H1 (cell line): ENCODE data around the gene WDR54. TPM values are rescaled to one million over a fixed set of nuclear protein-coding genes. Genes with fewer than 3 reads are reported as not detected.

ENCODE experiments used
- CTCF ChIA-PET: fragments of 300-600 bp; sonication (Branson Sonifier 250); formaldehyde crosslinking; loops from one replicate; lab custom pipeline; 2021; ENCODE audit not compliant: partially characterized antibody; lab: Charles Lee
- POLR2A ChIA-PET: fragments of 300-600 bp; sonication (Branson Sonifier 250); formaldehyde crosslinking; loops from one replicate; lab custom pipeline; 2021; ENCODE audit warnings: inconsistent platforms; ENCODE audit not compliant: partially characterized antibody; lab: Charles Lee
- DNase-seq, 2 experiments: peaks; one replicate each; pipeline versions ENCODE4 v3.0.0 to v3.0.0-alpha.2; 2010 to 2022; ENCODE audit warnings: low spot score in 2 of 2, low read depth in 1 of 2, mixed read lengths in 1 of 2
- FAIRE-seq: peaks from 2 replicates; lab custom pipeline; 2011; peaks lifted over from hg19 to GRCh38; lab: Jason Lieb, UNC
- H2AFZ ChIP-seq: 2 replicates; pipeline ENCODE4 v1.8.1; 2012; ENCODE audit warnings: low read length, inconsistent platforms
- H2AK5ac ChIP-seq: 2 replicates; pipeline ENCODE4 v1.6.1; 2013; ENCODE audit warnings: low read depth, low read length
- H2BK120ac ChIP-seq: replicated peaks from 2 replicates; pipeline ENCODE3; 2013; ENCODE audit warnings: low read depth, low read length, inconsistent platforms
- H2BK12ac ChIP-seq: 2 replicates; pipeline ENCODE4 v1.6.1; 2013; ENCODE audit warnings: low read depth, low read length
- H2BK15ac ChIP-seq: 2 replicates; pipeline ENCODE4 v1.6.1; 2013; ENCODE audit warnings: low read length
- H2BK20ac ChIP-seq: 2 replicates; pipeline ENCODE4 v1.6.1; 2013; ENCODE audit warnings: low read length
- H2BK5ac ChIP-seq: 2 replicates; pipeline ENCODE4 v1.6.1; 2013; ENCODE audit warnings: low read depth, low read length
- H3K14ac ChIP-seq: 2 replicates; pipeline ENCODE4 v1.6.1; 2013; ENCODE audit warnings: inconsistent platforms; ENCODE audit not compliant: insufficient read length
- H3K18ac ChIP-seq: 2 replicates; pipeline ENCODE4 v1.6.1; 2013; ENCODE audit warnings: low read length; ENCODE audit errors: extremely low read depth
- H3K23ac ChIP-seq: 2 replicates; pipeline ENCODE4 v1.6.1; 2013; ENCODE audit warnings: inconsistent platforms; ENCODE audit not compliant: insufficient read length
- H3K23me2 ChIP-seq: 2 replicates; pipeline ENCODE4 v1.6.1; 2013; ENCODE audit warnings: low read depth, low read length
- H3K27ac ChIP-seq: 2 replicates; pipeline ENCODE4 v1.6.1; 2011; ENCODE audit warnings: low read depth, low read length, inconsistent platforms
- H3K27me3 ChIP-seq, 4 experiments: replicated peaks in 1 of 4; 1 replicate in 1 of 4; 2 replicates in 3 of 4; pipeline versions ENCODE4 v1.6.1 to v1.8.1; 2011 to 2013; ENCODE audit warnings: low read length in 3 of 4, mild to moderate bottlenecking in 3 of 4, inconsistent platforms in 2 of 4, mixed read lengths in 2 of 4, moderate library complexity in 1 of 4; ENCODE audit not compliant: control insufficient read depth in 3 of 4, insufficient read depth in 3 of 4; ENCODE audit errors: extremely low read depth in 1 of 4
- H3K36me3 ChIP-seq, 4 experiments: 2 replicates each; pipeline versions ENCODE4 v1.6.1 to v1.8.1; 2011 to 2013; ENCODE audit warnings: mild to moderate bottlenecking in 4 of 4, low read length in 3 of 4, moderate library complexity in 2 of 4, control low read depth in 1 of 4, inconsistent platforms in 1 of 4; ENCODE audit not compliant: insufficient read depth in 4 of 4, control insufficient read depth in 2 of 4
- H3K4ac ChIP-seq: replicated peaks from 2 replicates; pipeline ENCODE3; 2013; ENCODE audit warnings: low read length, low read depth, mixed read lengths, inconsistent platforms; ENCODE audit not compliant: insufficient read length
- H3K4me1 ChIP-seq, 4 experiments: replicated peaks in 1 of 4; 1 replicate in 1 of 4; 2 replicates in 3 of 4; pipeline versions ENCODE4 v1.6.1 to v1.8.1; 2011 to 2013; ENCODE audit warnings: low read length in 3 of 4, inconsistent platforms in 2 of 4, mixed read lengths in 1 of 4; ENCODE audit not compliant: insufficient read depth in 4 of 4, control insufficient read depth in 3 of 4
- H3K4me2 ChIP-seq, 2 experiments: 2 replicates each; pipeline versions ENCODE4 v1.6.1 to v1.8.1; 2011 to 2013; ENCODE audit warnings: low read depth in 2 of 2, low read length in 2 of 2, control low read depth in 1 of 2, inconsistent platforms in 1 of 2, mild to moderate bottlenecking in 1 of 2; ENCODE audit not compliant: insufficient read depth in 1 of 2
- H3K4me3 ChIP-seq, 4 experiments: fragments of 200-600, 300-600 bp in 1 of 4; sonication (generic), shearing (Covaris generic), sonication (Bioruptor Twin) in 1 of 4; 2 replicates each; pipeline versions ENCODE4 v1.5.1 to v1.8.1; 2011 to 2016; ENCODE audit warnings: low read length in 4 of 4, low read depth in 3 of 4, control low read depth in 2 of 4, inconsistent platforms in 2 of 4, mild to moderate bottlenecking in 2 of 4, mixed read lengths in 1 of 4, moderate library complexity in 1 of 4; ENCODE audit not compliant: insufficient read depth in 2 of 4; ENCODE audit errors: extremely low read depth in 1 of 4
- H3K56ac ChIP-seq: replicated peaks from 2 replicates; pipeline ENCODE3; 2013; ENCODE audit warnings: low read depth, mild to moderate bottlenecking, mixed read lengths, low read length, inconsistent platforms; ENCODE audit not compliant: insufficient read length
- H3K79me1 ChIP-seq: 2 replicates; pipeline ENCODE4 v1.6.1; 2013; ENCODE audit warnings: low read depth, low read length, control low read depth
- H3K79me2 ChIP-seq, 2 experiments: 2 replicates each; pipeline versions ENCODE4 v1.6.1 to v1.8.1; 2012 to 2013; ENCODE audit warnings: low read length in 2 of 2, mild to moderate bottlenecking in 2 of 2, inconsistent platforms in 1 of 2; ENCODE audit not compliant: insufficient read depth in 2 of 2, control insufficient read depth in 1 of 2
- H3K9ac ChIP-seq, 4 experiments: replicated peaks in 1 of 4; 1 replicate in 1 of 4; 2 replicates in 3 of 4; pipeline versions ENCODE4 v1.6.1 to v1.8.1; 2011 to 2013; ENCODE audit warnings: low read depth in 3 of 4, low read length in 3 of 4, control low read depth in 2 of 4, mild to moderate bottlenecking in 2 of 4, moderate library complexity in 2 of 4, inconsistent platforms in 1 of 4; ENCODE audit errors: extremely low read depth in 1 of 4
- H3K9me3 ChIP-seq, 2 experiments: 2 replicates each; pipeline versions ENCODE4 v1.6.1 to v1.8.1; 2012 to 2013; ENCODE audit warnings: mild to moderate bottlenecking in 2 of 2, moderate library complexity in 2 of 2, control low read depth in 1 of 2, inconsistent platforms in 1 of 2, low read depth in 1 of 2, low read length in 1 of 2, mixed read lengths in 1 of 2; ENCODE audit not compliant: insufficient read depth in 2 of 2
- H4K20me1 ChIP-seq, 2 experiments: replicated peaks in 1 of 2; 2 replicates each; pipeline versions ENCODE3 to v1.8.1; 2011 to 2013; ENCODE audit warnings: inconsistent platforms in 2 of 2, low read length in 2 of 2, mild to moderate bottlenecking in 1 of 2; ENCODE audit not compliant: insufficient read depth in 2 of 2, control insufficient read depth in 1 of 2
- H4K5ac ChIP-seq: 2 replicates; pipeline ENCODE4 v1.6.1; 2013; ENCODE audit warnings: low read length, low read depth, mixed read lengths, inconsistent platforms; ENCODE audit not compliant: insufficient read length
- H4K8ac ChIP-seq: 2 replicates; pipeline ENCODE4 v1.8.0; 2013; ENCODE audit warnings: mild to moderate bottlenecking, moderate library complexity, low read length, inconsistent platforms; ENCODE audit not compliant: insufficient read depth; ENCODE audit errors: extremely low read depth
- H4K91ac ChIP-seq: replicated peaks from 2 replicates; pipeline ENCODE3; 2013; ENCODE audit warnings: low read length, mixed read lengths, inconsistent platforms; ENCODE audit not compliant: insufficient read length
- BACH1 ChIP-seq: IDR thresholded peaks from 2 replicates; pipeline ENCODE4 v1.6.1; 2012; ENCODE audit warnings: low read length, improper control_type of control experiment
- EGR1 ChIP-seq: IDR thresholded peaks from 2 replicates; pipeline ENCODE4 v1.6.1; 2011; ENCODE audit warnings: low read depth, low read length, borderline replicate concordance
- KDM4A ChIP-seq: IDR thresholded peaks from one replicate; pipeline ENCODE4 v1.7.1; 2012; ENCODE audit warnings: low read depth, mild to moderate bottlenecking, moderate library complexity, low read length, inconsistent platforms; ENCODE audit not compliant: severe bottlenecking
- MAX ChIP-seq: IDR thresholded peaks from 2 replicates; pipeline ENCODE4 v1.6.1; 2012; ENCODE audit warnings: inconsistent platforms
- SIX5 ChIP-seq: IDR thresholded peaks from 2 replicates; pipeline ENCODE4 v1.6.1; 2011; ENCODE audit warnings: mild to moderate bottlenecking, low read depth, low read length
- WGBS, 2 experiments: shearing (Covaris generic) in 1 of 2; methylation state at CpG; one replicate each; pipeline versions ENCODE4 v1.1.6 to v1.1.7; 2013 to 2015; ENCODE audit warnings: low lambda C conversion rate in 2 of 2, mixed read lengths in 2 of 2, inconsistent platforms in 1 of 2, low coverage in 1 of 2, missing lambda C conversion rate in 1 of 2; ENCODE audit not compliant: insufficient replicate concordance in 2 of 2, insufficient coverage in 1 of 2, insufficient read length in 1 of 2; ENCODE audit errors: extremely low coverage in 1 of 2, missing lambda C conversion rate in 1 of 2; 5-methylcytosine and 5-hydroxymethylcytosine counted together
- polyA plus RNA-seq, 7 experiments: library from polyadenylated mRNA; depleted of rRNA in 3 of 7; stranded (reverse) in 5 of 7; unstranded in 2 of 7; fragments of >200 nt in 5 of 7; fragments of 200-250 nt in 2 of 7; gene quantifications; 1 replicate in 5 of 7; 2 replicates in 1 of 7; 4 replicates in 1 of 7; pipeline versions ENCODE4 v1.2.1 to v1.2.3, GENCODE V29; 2011 to 2013; ENCODE audit warnings: missing spikeins in 2 of 7, mixed read lengths in 2 of 7
- total RNA-seq: library from RNA; stranded (reverse); fragmentation: NEBNext Ultra II Directional; extraction: Animal tissue kit (Norgen Biotek cat#: 25700); gene quantifications from 2 replicates; pipeline ENCODE4 v1.2.1, GENCODE V29; 2021

The WDR54 gene
- total and polyA plus RNA-seq, 2 of the 8 experiments (the other 6 are each of a cell fraction or from before 2014, with no cell fraction given) = 41.6 to 125 TPM

GRCh38 chr2:74387346-74387745 lies 34.2 kb upstream of the WDR54 start:
- Histone ChIP-seq H2AFZ (no peak overlapping the region), H2BK5ac (no peak overlapping the region), H3K79me1 (peaks cover 20% of the 10 kb centered on the region), H3K79me2 (peaks cover 15 to 78% of the 10 kb centered on the region in 2 experiments), H2BK12ac (no peak overlapping the region), H4K91ac (no peak overlapping the region), H4K5ac (no peak overlapping the region), H3K23ac (no peak overlapping the region), H3K14ac (no peak overlapping the region), H4K20me1 (peaks cover 6 to 17% of the 10 kb centered on the region in 2 experiments), H3K4ac (no peak overlapping the region), H2AK5ac (no peak overlapping the region), H3K4me2 (no peak overlapping the region), H4K8ac (no peak overlapping the region), H3K23me2 (peaks cover 6% of the 10 kb centered on the region), H3K9ac (no peak overlapping the region), H2BK120ac (no peak overlapping the region), H3K27me3 (no peaks in the 10 kb centered on the region), H3K4me1 (peaks cover 0 to 3% (median 0%) of the 10 kb centered on the region in 4 experiments; a peak in 4 of 7 replicates), H2BK20ac (no peak overlapping the region), H2BK15ac (no peak overlapping the region), H3K27ac (no peak overlapping the region), H3K9me3 (no peaks in the 10 kb centered on the region), H3K4me3 (no peak overlapping the region), H3K56ac (no peak overlapping the region), H3K18ac (no peak overlapping the region), H3K36me3 (peaks cover 0 to 5% (median 2%) of the 10 kb centered on the region in 4 experiments; a peak in 4 of 8 replicates)
- ChIA-PET POLR2A (interaction anchor here (0.5 to 1.3 kb wide), 3 partner anchors 13 to 169 kb away, joined by 3 read pairs; no protein-coding TSS in a partner anchor), CTCF (interaction anchor here (1.0 to 6.1 kb wide), 2 partner anchors 22 to 52 kb away, joined by 3 to 49 read pairs; no protein-coding TSS in a partner anchor)
- WGBS, 2 experiments = 92% methylated on average over 1 of the region's 1 CpG; no CpG with 5 or more reads in 1 of the 2 experiments
- FAIRE-seq (no peak), DNase-seq (no peak)
- TF ChIP-seq SIX5 (no peak), KDM4A (no peak), BACH1 (no peak), EGR1 (no peak), MAX (no peak)
